ENCODE measurements around the gene RPN1.

- no peak for TF ChIP-seq CTCF (IDR thresholded peaks at IDR 0.05)
- TF ChIP-seq POLR2A (IDR thresholded peaks at IDR 0.05) = no peak
Observed at GRCh38 chr3:128674161-128674784, 23.7 kb upstream of the RPN1 start.
